Spleen (tissue), 11 donors: ENCODE results near the gene ZNF646. TPM values are rescaled to one million over a fixed set of nuclear protein-coding genes. Genes with fewer than 3 reads are reported as not detected.

ENCODE experiments used
- DNase-seq: peaks from one replicate; pipeline ENCODE4 v3.0.0-alpha.2; 2020
- H3K27ac ChIP-seq, 8 donors: fragments of 200-600 bp; sonication (generic) in 7 of 8; 1 replicate in 4 of 8; 2 replicates in 4 of 8; pipeline versions ENCODE4 v1.5.0 to v1.8.0; 2016 to 2021; ENCODE audit warnings: inconsistent platforms in 4 of 8, mild to moderate bottlenecking in 4 of 8, moderate library complexity in 1 of 8
- H3K27me3 ChIP-seq, 7 donors: fragments of 200-600 bp; sonication (generic) in 6 of 7; replicated peaks in 1 of 7; 1 replicate in 4 of 7; 2 replicates in 3 of 7; pipeline versions ENCODE4 v1.5.0 to v1.8.0; 2016 to 2021; ENCODE audit warnings: inconsistent platforms in 3 of 7, mild to moderate bottlenecking in 1 of 7
- H3K36me3 ChIP-seq, 6 donors: fragments of 200-600 bp; sonication (generic) in 5 of 6; 1 replicate in 4 of 6; 2 replicates in 2 of 6; pipeline versions ENCODE4 v1.5.0 to v1.8.0; 2016 to 2021; ENCODE audit warnings: inconsistent platforms in 2 of 6
- H3K4me1 ChIP-seq, 6 donors: fragments of 200-600 bp; sonication (generic) in 5 of 6; 1 replicate in 3 of 6; 2 replicates in 3 of 6; pipeline versions ENCODE4 v1.5.0 to v1.8.0; 2016 to 2021; ENCODE audit warnings: inconsistent platforms in 3 of 6
- H3K4me3 ChIP-seq, 8 donors: fragments of 200-600 bp; sonication (generic) in 7 of 8; 1 replicate in 4 of 8; 2 replicates in 4 of 8; pipeline versions ENCODE4 v1.5.0 to v1.8.0; 2016 to 2021; ENCODE audit warnings: inconsistent platforms in 4 of 8, mild to moderate bottlenecking in 4 of 8, moderate library complexity in 2 of 8
- H3K9me3 ChIP-seq, 8 donors: fragments of 200-600 bp; sonication (generic) in 7 of 8; 1 replicate in 4 of 8; 2 replicates in 4 of 8; pipeline versions ENCODE4 v1.5.0 to v1.8.0; 2016 to 2021; ENCODE audit warnings: inconsistent platforms in 4 of 8
- POLR2A ChIP-seq, 3 donors: fragments of 450-650 bp; IDR thresholded peaks; one replicate each; pipeline ENCODE4 v1.5.1; 2017; ENCODE audit warnings: antibody characterized with exemption in 3 of 3, mild to moderate bottlenecking in 1 of 3
- POLR2AphosphoS5 ChIP-seq, 3 donors: sonication (generic); formaldehyde crosslinking; IDR thresholded peaks; one replicate each; pipeline ENCODE4 v1.5.1; 2017; ENCODE audit warnings: antibody characterized with exemption in 3 of 3
- WGBS, 5 donors: extraction: QIAGEN DNeasy Blood & Tissue Kit in 3 of 5; methylation state at CpG; one replicate each; pipeline versions ENCODE4 v1.1.5 to v1.1.7; 2013 to 2018; 5-methylcytosine and 5-hydroxymethylcytosine counted together
- intact Hi-C: fragments of 100-400 bp; cut with DNase I; formaldehyde crosslinking; loops from one replicate; pipeline ENCODE4 v1.15.0; 2023; ENCODE audit warnings: low total_unique reads
- polyA plus RNA-seq, 3 donors: library from polyadenylated mRNA; stranded (reverse); fragments of 200-250 nt; gene quantifications; one replicate each; pipeline ENCODE4 v1.2.1, GENCODE V29; 2013
- total RNA-seq, 7 donors: library from RNA; depleted of rRNA in 3 of 7; stranded (reverse); fragments of >200 nt in 3 of 7; fragmentation: NEBNext Ultra II Directional in 4 of 7; extraction: Animal tissue kit (Norgen Biotek cat#: 25700) in 4 of 7; gene quantifications; one replicate each; pipeline versions ENCODE4 v1.1.0 to v1.2.1, GENCODE V29; 2016 to 2021
- TF ChIP-seq, protein P1 (sequence below), 11 experiments: fragments of 200-600 bp in 7 of 11; fragments of 450-650 bp in 4 of 11; sonication (generic) in 4 of 11; IDR thresholded peaks in 8 of 11; conservative IDR thresholded peaks in 3 of 11; 1 replicate in 7 of 11; 2 replicates in 4 of 11; pipeline versions ENCODE4 v1.4.0 to v1.8.0; 2016 to 2021; ENCODE audit warnings: antibody characterized with exemption in 11 of 11, inconsistent platforms in 4 of 11, mild to moderate bottlenecking in 1 of 11
- donor health status: healthy with polysubstance abuse.
- donor health status: DM: no; HTN: no; CAD: no; lungs with moderate emphysema.
- donor health status: DM: no; HTN: no; CAD: no.
- donor health status: Bipolar disorder and iron deficiency.
- donor health status: healthy.
- donor health status: DM: no; HTN: no; CAD: no.
- donor health status: DM: yes; HTN: yes; CAD: no.

Gene ZNF646
- total and polyA plus RNA-seq, 10 donors, result 3.2 to 28.4 (median 24.4) TPM

GRCh38 chr16:31067342-31067741 is 6.9 kb upstream of the ZNF646 start:
- H3K4me1 ChIP-seq, result peaks cover 7 to 66% (median 39%) of the 10 kb centered on the region in 6 donors
- peaks cover 0 to 20% (median 9%) of the 10 kb centered on the region in 6 donors for H3K36me3 ChIP-seq
- H3K9me3 ChIP-seq, result no peaks in the 10 kb centered on the region
- no peak for DNase-seq
- intact Hi-C loops, result no loop called here
- TF ChIP-seq POLR2AphosphoS5 (IDR thresholded peaks at IDR 0.05), result no peak
- no peak for TF ChIP-seq POLR2A (IDR thresholded peaks at IDR 0.05)
- TF ChIP-seq, protein P1, sequence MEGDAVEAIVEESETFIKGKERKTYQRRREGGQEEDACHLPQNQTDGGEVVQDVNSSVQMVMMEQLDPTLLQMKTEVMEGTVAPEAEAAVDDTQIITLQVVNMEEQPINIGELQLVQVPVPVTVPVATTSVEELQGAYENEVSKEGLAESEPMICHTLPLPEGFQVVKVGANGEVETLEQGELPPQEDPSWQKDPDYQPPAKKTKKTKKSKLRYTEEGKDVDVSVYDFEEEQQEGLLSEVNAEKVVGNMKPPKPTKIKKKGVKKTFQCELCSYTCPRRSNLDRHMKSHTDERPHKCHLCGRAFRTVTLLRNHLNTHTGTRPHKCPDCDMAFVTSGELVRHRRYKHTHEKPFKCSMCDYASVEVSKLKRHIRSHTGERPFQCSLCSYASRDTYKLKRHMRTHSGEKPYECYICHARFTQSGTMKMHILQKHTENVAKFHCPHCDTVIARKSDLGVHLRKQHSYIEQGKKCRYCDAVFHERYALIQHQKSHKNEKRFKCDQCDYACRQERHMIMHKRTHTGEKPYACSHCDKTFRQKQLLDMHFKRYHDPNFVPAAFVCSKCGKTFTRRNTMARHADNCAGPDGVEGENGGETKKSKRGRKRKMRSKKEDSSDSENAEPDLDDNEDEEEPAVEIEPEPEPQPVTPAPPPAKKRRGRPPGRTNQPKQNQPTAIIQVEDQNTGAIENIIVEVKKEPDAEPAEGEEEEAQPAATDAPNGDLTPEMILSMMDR (IDR thresholded peaks at IDR 0.05 in 8 of 11, conservative IDR thresholded peaks at IDR 0.05 in 3 of 11), result no peak
- 88 to 96% (median 88%) methylated on average over 3 of the region's 3 CpGs for WGBS, 5 donors
- no peak overlapping the region for H3K27ac ChIP-seq
- no peaks in the 10 kb centered on the region for H3K27me3 ChIP-seq
- no peak overlapping the region for H3K4me3 ChIP-seq

GRCh38 chr16:31071861-31072260 is 2.4 kb upstream of the ZNF646 start:
- peaks cover 0 to 13% (median 9%) of the 10 kb centered on the region in 6 donors for H3K36me3 ChIP-seq
- H3K4me1 ChIP-seq, result peaks cover 21 to 58% (median 41%) of the 10 kb centered on the region in 6 donors
- no peaks in the 10 kb centered on the region for H3K27me3 ChIP-seq
- TF ChIP-seq, protein P1 (IDR thresholded peaks at IDR 0.05 in 8 of 11, conservative IDR thresholded peaks at IDR 0.05 in 3 of 11), result no peak
- no peak for DNase-seq
- intact Hi-C loops, result no loop called here
- H3K27ac ChIP-seq, result peak overlapping the region; percentile 89 to 98 (median 94)
- peak overlapping the region in 5 of 8 donors; percentile 75 to 100 (median 95) for H3K4me3 ChIP-seq
- 38 to 66% (median 49%) methylated on average over 4 of the region's 4 CpGs for WGBS, 5 donors
- H3K9me3 ChIP-seq, result no peaks in the 10 kb centered on the region

GRCh38 chr16:31072540-31073141 is 1.6 kb upstream of the ZNF646 start:
- 1 to 7% (median 4%) methylated on average over 27 of the region's 27 CpGs for WGBS, 5 donors
- Histone ChIP-seq H3K36me3 (peaks cover 0 to 21% (median 16%) of the 10 kb centered on the region in 6 donors), H3K27ac (peak overlapping the region; percentile 89 to 98 (median 94)), H3K4me3 (peak overlapping the region; percentile 75 to 100 (median 96)), H3K27me3 (no peaks in the 10 kb centered on the region), H3K9me3 (no peaks in the 10 kb centered on the region), H3K4me1 (peaks cover 21 to 57% (median 41%) of the 10 kb centered on the region in 6 donors)
- no peak for DNase-seq
- intact Hi-C loops, result no loop called here
- TF ChIP-seq POLR2A (IDR thresholded peaks at IDR 0.05) (no peak), POLR2AphosphoS5 (IDR thresholded peaks at IDR 0.05) (no peak)
- TF ChIP-seq, protein P1 (IDR thresholded peaks at IDR 0.05 in 8 of 11, conservative IDR thresholded peaks at IDR 0.05 in 3 of 11), result no peak

DNA sequence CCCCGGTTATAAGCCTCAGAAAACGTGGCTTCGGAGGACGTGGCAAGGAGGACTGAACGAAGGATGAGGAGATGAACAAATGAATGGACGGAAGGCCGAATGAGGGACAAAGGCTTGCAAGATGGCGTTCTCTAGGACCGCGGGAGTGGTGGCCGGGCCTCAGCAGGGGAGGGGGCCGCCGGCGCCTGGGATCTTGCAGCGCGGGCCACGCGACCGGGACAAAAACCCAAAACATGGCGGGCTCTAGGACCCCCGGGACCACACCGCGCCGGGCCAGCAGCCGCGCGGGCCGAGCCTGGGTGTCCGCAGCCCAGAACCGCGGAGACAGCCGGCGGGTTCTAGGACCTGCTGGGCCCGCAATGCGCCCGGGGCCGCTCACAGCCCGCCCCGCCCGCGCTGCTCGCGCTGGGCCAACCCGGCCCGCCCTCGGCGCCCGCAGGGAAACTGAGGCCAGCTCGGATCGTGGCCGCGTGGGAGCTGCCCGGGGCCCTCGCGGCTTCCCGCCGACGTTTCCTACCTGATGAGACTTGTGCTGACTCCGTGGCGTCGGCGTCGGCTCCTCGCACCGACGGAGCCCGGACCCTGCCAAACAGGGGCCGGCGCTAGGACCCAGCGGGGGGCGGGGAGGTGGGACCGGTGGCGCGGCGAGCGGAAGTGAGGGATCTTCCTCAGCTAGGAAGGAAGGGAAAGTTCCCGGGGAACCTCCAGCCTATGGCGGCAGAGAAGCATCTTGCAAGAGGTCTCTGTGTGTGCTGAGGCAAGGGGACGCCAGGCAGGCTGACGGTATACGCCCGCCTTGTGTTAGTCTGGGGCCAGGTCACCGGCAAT is 866 bp upstream of the ZNF646 start:
- H3K27ac ChIP-seq, result peak overlapping the region; percentile 89 to 98 (median 94)

More for the DNA sequence above, 866 bp upstream of the ZNF646 start:
- Histone ChIP-seq H3K9me3 (no peaks in the 10 kb centered on the region), H3K4me1 (peaks cover 21 to 63% (median 41%) of the 10 kb centered on the region in 6 donors), H3K27me3 (no peaks in the 10 kb centered on the region), H3K4me3 (peak overlapping the region; percentile 75 to 100 (median 96)), H3K36me3 (peaks cover 0 to 28% (median 24%) of the 10 kb centered on the region in 6 donors)
- intact Hi-C loops, result no loop called here
- no peak for TF ChIP-seq POLR2A (IDR thresholded peaks at IDR 0.05)
- peak in 1 of 3 donors; percentile 67 for TF ChIP-seq POLR2AphosphoS5 (IDR thresholded peaks at IDR 0.05)
- TF ChIP-seq, protein P1 (IDR thresholded peaks at IDR 0.05 in 8 of 11, conservative IDR thresholded peaks at IDR 0.05 in 3 of 11), result peak in 2 of 11 experiments; percentile 9 to 25
- peak; percentile 97 for DNase-seq
- WGBS, 5 donors, result 0 to 1% (median 0%) methylated on average over 43 to 83 of the region's 83 CpGs
